Neutrophil (primary cell): ENCODE measurements around the gene LAPTM5.
A peak's percentile ranks its signal among the peaks of the same experiment; 100 is the strongest.

ENCODE experiments used
- H3K27ac ChIP-seq: fragments of 200-600 bp; sonication (generic); 2 replicates; pipeline ENCODE4 v1.5.1; 2016; ENCODE audit warnings: mild to moderate bottlenecking, moderate library complexity
- H3K27me3 ChIP-seq: fragments of 200-600 bp; sonication (generic); 2 replicates; pipeline ENCODE4 v1.6.0; 2016; ENCODE audit warnings: mild to moderate bottlenecking
- H3K36me3 ChIP-seq: fragments of 200-600 bp; sonication (generic); 2 replicates; pipeline ENCODE4 v1.5.1; 2017
- H3K4me1 ChIP-seq, 2 experiments: fragments of 200-600 bp in 1 of 2; sonication (generic) in 1 of 2; 1 replicate in 1 of 2; 2 replicates in 1 of 2; pipeline versions ENCODE4 v1.5.1 to v1.6.1; 2013 to 2016; ENCODE audit warnings: low read depth in 1 of 2, low read length in 1 of 2, mild to moderate bottlenecking in 1 of 2, moderate library complexity in 1 of 2; ENCODE audit not compliant: control insufficient read depth in 1 of 2, insufficient read depth in 1 of 2
- H3K4me3 ChIP-seq, 2 experiments: fragments of 200-600 bp in 1 of 2; sonication (generic) in 1 of 2; 1 replicate in 1 of 2; 2 replicates in 1 of 2; pipeline ENCODE4 v1.5.1; 2013 to 2016; ENCODE audit warnings: low read depth in 1 of 2, low read length in 1 of 2, mild to moderate bottlenecking in 1 of 2, moderate library complexity in 1 of 2
- H3K9me3 ChIP-seq: fragments of 200-600 bp; sonication (generic); 2 replicates; pipeline ENCODE4 v1.5.1; 2016
- TF ChIP-seq, protein P1 (sequence below): fragments of 200-600 bp; sonication (generic); IDR thresholded peaks from 2 replicates; pipeline ENCODE4 v1.5.1; 2016; ENCODE audit warnings: antibody characterized with exemption

Gene LAPTM5

GRCh38 chr1:30733493-30733892, 24.1 kb downstream of the LAPTM5 start:
- Histone ChIP-seq H3K4me3 (no peak overlapping the region), H3K4me1 (peaks cover 23 to 39% of the 10 kb centered on the region in 2 experiments), H3K9me3 (peaks cover 7% of the 10 kb centered on the region), H3K27ac (peak overlapping the region; percentile 77), H3K36me3 (peaks cover 64% of the 10 kb centered on the region), H3K27me3 (no peaks in the 10 kb centered on the region)
- TF ChIP-seq, protein P1, sequence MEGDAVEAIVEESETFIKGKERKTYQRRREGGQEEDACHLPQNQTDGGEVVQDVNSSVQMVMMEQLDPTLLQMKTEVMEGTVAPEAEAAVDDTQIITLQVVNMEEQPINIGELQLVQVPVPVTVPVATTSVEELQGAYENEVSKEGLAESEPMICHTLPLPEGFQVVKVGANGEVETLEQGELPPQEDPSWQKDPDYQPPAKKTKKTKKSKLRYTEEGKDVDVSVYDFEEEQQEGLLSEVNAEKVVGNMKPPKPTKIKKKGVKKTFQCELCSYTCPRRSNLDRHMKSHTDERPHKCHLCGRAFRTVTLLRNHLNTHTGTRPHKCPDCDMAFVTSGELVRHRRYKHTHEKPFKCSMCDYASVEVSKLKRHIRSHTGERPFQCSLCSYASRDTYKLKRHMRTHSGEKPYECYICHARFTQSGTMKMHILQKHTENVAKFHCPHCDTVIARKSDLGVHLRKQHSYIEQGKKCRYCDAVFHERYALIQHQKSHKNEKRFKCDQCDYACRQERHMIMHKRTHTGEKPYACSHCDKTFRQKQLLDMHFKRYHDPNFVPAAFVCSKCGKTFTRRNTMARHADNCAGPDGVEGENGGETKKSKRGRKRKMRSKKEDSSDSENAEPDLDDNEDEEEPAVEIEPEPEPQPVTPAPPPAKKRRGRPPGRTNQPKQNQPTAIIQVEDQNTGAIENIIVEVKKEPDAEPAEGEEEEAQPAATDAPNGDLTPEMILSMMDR, result no peak

GRCh38 chr1:30732277-30732996, 25.1 kb downstream of the LAPTM5 start:
- Histone ChIP-seq H3K27ac (peak overlapping the region; percentile 77), H3K4me1 (peaks cover 23 to 34% of the 10 kb centered on the region in 2 experiments), H3K36me3 (peaks cover 54% of the 10 kb centered on the region), H3K27me3 (no peaks in the 10 kb centered on the region), H3K9me3 (peaks cover 3% of the 10 kb centered on the region), H3K4me3 (no peak overlapping the region)
- TF ChIP-seq, protein P1, result no peak

DNA sequence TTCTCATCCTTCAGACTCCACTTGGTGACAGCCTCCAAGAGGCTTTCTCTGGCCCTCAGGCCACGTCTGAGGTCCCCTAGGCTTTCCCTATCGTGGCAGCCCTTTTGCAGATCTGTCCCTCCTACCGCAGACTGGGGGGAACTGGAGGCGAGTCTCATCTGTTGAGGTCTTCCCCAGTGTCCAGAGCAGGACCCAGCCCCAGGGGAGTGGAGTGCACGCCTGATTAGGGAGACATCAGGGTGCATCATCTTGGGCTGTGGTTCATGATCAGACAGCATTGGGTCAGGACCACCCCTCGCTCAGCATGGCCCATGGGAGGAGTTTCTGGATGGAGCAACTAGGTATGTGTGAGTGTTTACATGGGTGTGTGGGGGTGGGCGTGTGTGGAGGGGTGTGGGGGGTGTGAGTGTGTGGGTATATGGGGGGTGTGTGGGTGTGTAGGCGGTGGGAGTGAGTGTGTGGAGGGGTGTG, 25.7 kb downstream of the LAPTM5 start:
- H3K27me3 ChIP-seq, result no peaks in the 10 kb centered on the region
- peaks cover 3% of the 10 kb centered on the region for H3K9me3 ChIP-seq
- no peak overlapping the region for H3K4me3 ChIP-seq
- TF ChIP-seq, protein P1, result no peak
- H3K27ac ChIP-seq, result peak overlapping the region; percentile 77
- H3K36me3 ChIP-seq, result peaks cover 48% of the 10 kb centered on the region
- peaks cover 23 to 34% of the 10 kb centered on the region in 2 experiments for H3K4me1 ChIP-seq

GRCh38 chr1:30731109-30731805, 26.3 kb downstream of the LAPTM5 start:
- Histone ChIP-seq H3K27me3 (no peaks in the 10 kb centered on the region), H3K27ac (peak overlapping the region; percentile 77), H3K4me1 (peaks cover 23 to 33% of the 10 kb centered on the region in 2 experiments), H3K4me3 (no peak overlapping the region), H3K36me3 (peaks cover 42% of the 10 kb centered on the region), H3K9me3 (peaks cover 3% of the 10 kb centered on the region)
- TF ChIP-seq, protein P1, result no peak

DNA sequence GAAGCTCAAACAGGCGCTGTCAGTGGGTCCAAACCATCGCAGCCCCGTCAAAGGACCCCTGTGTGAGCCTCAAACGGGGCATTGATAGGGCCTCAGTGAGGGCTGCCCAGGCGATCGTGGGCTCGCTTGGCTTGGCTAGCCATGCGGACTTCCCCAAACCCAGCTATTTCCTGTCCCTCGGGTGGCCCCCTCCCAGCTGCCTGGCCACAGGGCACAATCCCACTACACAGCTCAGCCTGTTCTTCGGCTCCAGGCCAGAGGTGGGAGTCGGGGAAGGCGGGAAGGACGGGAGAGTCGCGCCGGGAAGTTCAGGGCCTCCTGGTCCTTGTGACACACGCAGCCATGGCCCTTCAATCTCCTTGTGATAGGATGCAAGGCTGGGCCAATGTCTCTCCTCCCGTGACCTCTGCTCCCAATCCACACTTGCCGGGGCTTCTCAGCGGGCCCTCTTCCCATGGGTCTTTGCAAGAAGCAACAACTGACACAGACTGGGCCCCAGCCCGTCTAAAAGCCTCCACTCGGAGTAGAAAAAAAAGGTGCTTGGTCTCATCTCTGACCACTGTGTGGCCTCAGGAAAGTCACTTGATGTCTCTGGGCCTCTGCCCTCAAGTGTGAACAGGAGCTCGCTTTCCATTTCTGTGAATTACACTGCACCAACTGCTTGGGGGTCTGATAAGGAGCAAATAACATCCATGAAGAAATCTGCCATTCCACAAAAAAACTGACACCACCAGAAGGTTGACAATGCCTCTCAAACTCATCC, 27.0 kb downstream of the LAPTM5 start:
- H3K4me1 ChIP-seq, result peaks cover 23 to 29% of the 10 kb centered on the region in 2 experiments
- no peak overlapping the region for H3K27ac ChIP-seq
- no peaks in the 10 kb centered on the region for H3K27me3 ChIP-seq
- H3K4me3 ChIP-seq, result no peak overlapping the region
- TF ChIP-seq, protein P1, result no peak
- peaks cover 1% of the 10 kb centered on the region for H3K9me3 ChIP-seq
- peaks cover 35% of the 10 kb centered on the region for H3K36me3 ChIP-seq
